GM19372 (cell line): ENCODE data around the gene IL6ST.
"Not testable (repeated sequence)": the region's sequence is repeated elsewhere in the genome, so short reads cannot be mapped to it uniquely, and the experiment has no call there.

ENCODE experiments used
- ATAC-seq: cut with Tn5 transposase; IDR thresholded peaks from one replicate; pipeline ENCODE4 v1.9.1; 2021; ENCODE audit warnings: mild to moderate bottlenecking, low read depth, moderate library complexity; ENCODE audit not compliant: unreplicated experiment

Gene IL6ST

GRCh38 chr5:55973296-55973695 lies 21.5 kb downstream of the IL6ST start:
- ATAC-seq = no peak

GRCh38 chr5:55969956-55970355 lies 24.8 kb downstream of the IL6ST start:
- ATAC-seq = no peak

- ATAC-seq = no peak
Observed at GRCh38 chr5:55966284-55966683, 28.5 kb downstream of the IL6ST start.

- ATAC-seq = no peak
Observed at GRCh38 chr5:55965525-55965924, 29.2 kb downstream of the IL6ST start.

- ATAC-seq = no peak
Observed at GRCh38 chr5:55960779-55961178, 34.0 kb downstream of the IL6ST start.

GRCh38 chr5:55959208-55959607 lies 35.6 kb downstream of the IL6ST start:
- ATAC-seq = no peak

GRCh38 chr5:55941154-55941553 lies 53.6 kb downstream of the IL6ST start:
- ATAC-seq = not testable (repeated sequence)

- ATAC-seq = not testable (repeated sequence)
Observed at GRCh38 chr5:55937598-55937997, 57.2 kb downstream of the IL6ST start.

- no peak for ATAC-seq
Observed at GRCh38 chr5:55936100-55936693, 58.6 kb downstream of the IL6ST start.

- ATAC-seq = no peak
Observed at GRCh38 chr5:55935371-55935770, 59.4 kb downstream of the IL6ST start.

GRCh38 chr5:55934720-55935119 lies 60.0 kb downstream of the IL6ST start:
- no peak for ATAC-seq

GRCh38 chr5:55934115-55934613 lies 60.6 kb downstream of the IL6ST start:
- no peak for ATAC-seq

- no peak for ATAC-seq
Observed at GRCh38 chr5:55933377-55934114, 61.2 kb downstream of the IL6ST start.

GRCh38 chr5:55932700-55933099 lies 62.1 kb downstream of the IL6ST start:
- ATAC-seq = no peak

- ATAC-seq = no peak
Observed at GRCh38 chr5:55929020-55929799, 65.6 kb downstream of the IL6ST start.

- ATAC-seq = no peak
Observed at GRCh38 chr5:55927861-55928655, 66.7 kb downstream of the IL6ST start.

- no peak for ATAC-seq
Observed at GRCh38 chr5:55926476-55926875, 68.3 kb downstream of the IL6ST start.

GRCh38 chr5:55925712-55926111 lies 69.1 kb downstream of the IL6ST start:
- ATAC-seq = no peak

- ATAC-seq = no peak
Observed at GRCh38 chr5:55925181-55925580, 69.6 kb downstream of the IL6ST start.

- no peak for ATAC-seq
Observed at GRCh38 chr5:55924744-55925143, 70.0 kb downstream of the IL6ST start.
